H1 (cell line): Measurements from ENCODE around the gene COMT.

Experiments used
- CEBPB ChIP-seq: IDR thresholded peaks from 2 replicates; pipeline ENCODE4 v1.6.1; 2012; ENCODE audit warnings: low read depth, low read length
- CHD2 ChIP-seq: IDR thresholded peaks from 2 replicates; pipeline ENCODE4 v1.6.1; 2012; ENCODE audit warnings: low read length, improper control_type of control experiment
- CTCF ChIP-seq, 3 experiments: IDR thresholded peaks; 1 replicate in 2 of 3; 2 replicates in 1 of 3; pipeline versions ENCODE4 v1.5.1 to v1.6.1; 2011; ENCODE audit warnings: low read length in 3 of 3, mild to moderate bottlenecking in 3 of 3, inconsistent platforms in 2 of 3, low read depth in 1 of 3, moderate library complexity in 1 of 3; ENCODE audit not compliant: insufficient read depth in 1 of 3; ENCODE audit errors: control extremely low read depth in 1 of 3
- EGR1 ChIP-seq: IDR thresholded peaks from 2 replicates; pipeline ENCODE4 v1.6.1; 2011; ENCODE audit warnings: low read depth, low read length, borderline replicate concordance
- EP300 ChIP-seq, 2 experiments: IDR thresholded peaks; 1 replicate in 1 of 2; 2 replicates in 1 of 2; pipeline ENCODE4 v1.6.1; 2011 to 2012; ENCODE audit warnings: low read depth in 2 of 2, low read length in 2 of 2, mild to moderate bottlenecking in 2 of 2, borderline replicate concordance in 1 of 2, inconsistent platforms in 1 of 2, moderate library complexity in 1 of 2
- EZH2 ChIP-seq: fragments of 200-600 bp; sonication (generic); IDR thresholded peaks from 2 replicates; pipeline ENCODE4 v1.7.1; 2012; ENCODE audit warnings: low read depth, mild to moderate bottlenecking, moderate library complexity, low read length, inconsistent platforms; ENCODE audit not compliant: severe bottlenecking
- POLR2A ChIP-seq, 2 experiments: IDR thresholded peaks; 1 replicate in 1 of 2; 2 replicates in 1 of 2; pipeline ENCODE4 v1.6.1; 2011; ENCODE audit warnings: low read depth in 2 of 2, low read length in 2 of 2, mild to moderate bottlenecking in 2 of 2; ENCODE audit errors: control extremely low read depth in 1 of 2
- SIRT6 ChIP-seq: IDR thresholded peaks from one replicate; pipeline ENCODE4 v1.7.1; 2012; ENCODE audit warnings: low read length, inconsistent platforms
- ZNF274 ChIP-seq: IDR thresholded peaks from 2 replicates; pipeline ENCODE4 v1.7.0; 2012; ENCODE audit warnings: low read length, borderline replicate concordance; ENCODE audit errors: extremely low read depth

- TF ChIP-seq POLR2A (IDR thresholded peaks at IDR 0.05; ENCODE audit: control extremely low read depth in 1 of 2, low read depth in 2 of 2, low read length in 2 of 2): no peak
- TF ChIP-seq EP300 (IDR thresholded peaks at IDR 0.05; ENCODE audit: borderline replicate concordance in 1 of 2, low read depth in 2 of 2, low read length in 2 of 2): no peak
- no peak for TF ChIP-seq CHD2
- no peak for TF ChIP-seq CEBPB
- no peak for TF ChIP-seq EZH2
- no peak for TF ChIP-seq SIRT6
- TF ChIP-seq ZNF274: no peak
- TF ChIP-seq CTCF (IDR thresholded peaks at IDR 0.05; ENCODE audit: control extremely low read depth in 1 of 3, insufficient read depth in 1 of 3, low read depth in 1 of 3, low read length in 3 of 3): no peak
- no peak for TF ChIP-seq EGR1
These were observed 44.8 kb upstream of the COMT start for GRCh38 chr22:19896665-19897355.
